OCI-LY7 (cell line): ENCODE data around the gene AURKB. TPM values are rescaled to one million over a fixed set of nuclear protein-coding genes. Genes with fewer than 3 reads are reported as not detected.

Source experiments
- BruUV-seq: library from RNA; stranded (reverse); fragments of 400-500 nt; replicated peaks from 2 replicates; lab custom pipeline; 2021; lab: Mats Ljungman, UMichigan
- CTCF ChIA-PET: fragments of 300-600 bp; sonication (Branson Sonifier 250); formaldehyde crosslinking; loops from one replicate; lab custom pipeline; 2022; ENCODE audit warnings: antibody characterized with exemption; ENCODE audit not compliant: unreplicated experiment; lab: Charles Lee
- POLR2A ChIA-PET: fragments of 300-600 bp; sonication (Branson Sonifier 250); formaldehyde crosslinking; loops from one replicate; lab custom pipeline; 2022; ENCODE audit warnings: antibody characterized with exemption; lab: Charles Lee
- DNase-seq: peaks from one replicate; pipeline ENCODE4 v3.0.0-alpha.2; 2015; ENCODE audit warnings: low spot score
- H2AFZ ChIP-seq: fragments of 200-600 bp; sonication (generic), shearing (Covaris generic); 2 replicates; pipeline ENCODE4 v1.6.1; 2014; ENCODE audit warnings: mild to moderate bottlenecking, antibody characterized with exemption, low read length, moderate library complexity
- H3K27ac ChIP-seq: fragments of 200-600 bp; sonication (generic); 2 replicates; pipeline ENCODE4 v1.5.1; 2014; ENCODE audit warnings: mixed run types, low read depth, mild to moderate bottlenecking, moderate library complexity, low read length, inconsistent platforms; ENCODE audit not compliant: poor library complexity, severe bottlenecking
- H3K36me3 ChIP-seq: fragments of 200-600 bp; sonication (generic); 2 replicates; pipeline ENCODE4 v1.6.1; 2014; ENCODE audit warnings: mild to moderate bottlenecking, antibody characterized with exemption, low read length, moderate library complexity, mixed read lengths; ENCODE audit not compliant: insufficient read depth
- H3K4me1 ChIP-seq: fragments of 200-600 bp; sonication (generic); 2 replicates; pipeline ENCODE4 v1.5.1; 2014; ENCODE audit warnings: mild to moderate bottlenecking, low read length; ENCODE audit not compliant: insufficient read depth, poor library complexity, severe bottlenecking
- H3K4me2 ChIP-seq: fragments of 200-600 bp; sonication (generic); 2 replicates; pipeline ENCODE4 v1.6.1; 2014; ENCODE audit warnings: mild to moderate bottlenecking, low read length
- H3K4me3 ChIP-seq: fragments of 200-600 bp; sonication (generic); 2 replicates; pipeline ENCODE4 v1.5.1; 2014; ENCODE audit warnings: mild to moderate bottlenecking, low read depth, low read length; ENCODE audit not compliant: poor library complexity, severe bottlenecking
- H3K79me2 ChIP-seq: fragments of 200-600 bp; sonication (generic); 2 replicates; pipeline ENCODE4 v1.6.1; 2016; ENCODE audit warnings: low read depth, mild to moderate bottlenecking, low read length, moderate library complexity, mixed read lengths; ENCODE audit not compliant: insufficient read depth
- H3K9me2 ChIP-seq: fragments of 200-600 bp; sonication (generic); 2 replicates; pipeline ENCODE4 v1.6.1; 2016; ENCODE audit warnings: mild to moderate bottlenecking, low read length, mixed read lengths; ENCODE audit not compliant: insufficient read depth
- H3K9me3 ChIP-seq: fragments of 200-600 bp; sonication (generic); 2 replicates; pipeline ENCODE4 v1.6.1; 2014; ENCODE audit warnings: mild to moderate bottlenecking, mixed run types, low read length, mixed read lengths
- H4K20me1 ChIP-seq: fragments of 200-600 bp; sonication (generic); 2 replicates; pipeline ENCODE4 v1.6.1; 2014; ENCODE audit warnings: mild to moderate bottlenecking, antibody characterized with exemption, low read length, moderate library complexity, mixed read lengths; ENCODE audit not compliant: insufficient read depth
- CTCF ChIP-seq: fragments of 200-600 bp; sonication (generic); conservative IDR thresholded peaks from 2 replicates; pipeline ENCODE4 v1.5.1; 2014; ENCODE audit warnings: mild to moderate bottlenecking, antibody characterized with exemption, low read length, moderate library complexity, mixed read lengths
- EZH2phosphoT487 ChIP-seq: fragments of 200-600 bp; sonication (generic); IDR thresholded peaks from 2 replicates; pipeline ENCODE4 v1.6.1; 2018; ENCODE audit warnings: low read depth, borderline replicate concordance, mild to moderate bottlenecking, mixed run types, antibody characterized with exemption, low read length, moderate library complexity, mixed read lengths
- intact Hi-C: fragments of 100-400 bp; cut with micrococcal nuclease; formaldehyde crosslinking; loops from one replicate; pipeline ENCODE4 v1.10.0; 2022; ENCODE audit not compliant: unreplicated experiment
- total RNA-seq, 2 experiments: library from RNA; depleted of rRNA in 1 of 2; stranded (reverse); fragments of >200 nt in 1 of 2; shearing (Covaris generic) in 1 of 2; gene quantifications; 2 replicates each; pipeline ENCODE4 v1.2.3, GENCODE V29; 2014 to 2022

The AURKB gene
- total RNA-seq, 2 experiments from 2014 or later: 283 to 310 TPM

- intact Hi-C loops: no loop called here
- Histone ChIP-seq H3K79me2 (peaks cover 38% of the 10 kb centered on the region), H3K9me2 (no peaks in the 10 kb centered on the region), H3K36me3 (peaks cover 73% of the 10 kb centered on the region), H3K4me3 (no peak overlapping the region), H3K4me1 (peaks cover 19% of the 10 kb centered on the region), H3K27ac (no peak overlapping the region), H3K9me3 (no peaks in the 10 kb centered on the region), H4K20me1 (peaks cover 3% of the 10 kb centered on the region; the same call in 1 of the 2 replicates), H3K4me2 (no peak overlapping the region), H2AFZ (no peak overlapping the region)
- BruUV-seq: no TSS peak
- no peak for TF ChIP-seq EZH2phosphoT487
- no peak for DNase-seq
- POLR2A ChIA-PET: interaction anchor here (7.7 kb wide), 1 partner anchor 14 kb away, joined by 75 read pairs; the partner anchor contains the start of gene BORCS6
- CTCF ChIA-PET: no interaction called here
Measured at GRCh38 chr17:8206536-8206935, 3.8 kb downstream of the AURKB start.

- intact Hi-C loops: no loop called here
- BruUV-seq: no TSS peak
- CTCF ChIA-PET: no interaction called here
Measured at GRCh38 chr17:8204761-8205555, 5.4 kb downstream of the AURKB start.

More at GRCh38 chr17:8204761-8205555, 5.4 kb downstream of the AURKB start:
- Histone ChIP-seq H2AFZ (no peak overlapping the region), H3K4me3 (no peak overlapping the region), H3K9me2 (no peaks in the 10 kb centered on the region), H3K27ac (no peak overlapping the region), H3K36me3 (peaks cover 82% of the 10 kb centered on the region), H3K4me1 (peaks cover 11% of the 10 kb centered on the region), H3K9me3 (no peaks in the 10 kb centered on the region), H3K79me2 (peaks cover 28% of the 10 kb centered on the region), H4K20me1 (peaks cover 3% of the 10 kb centered on the region; the same call in 1 of the 2 replicates), H3K4me2 (no peak overlapping the region)
- TF ChIP-seq EZH2phosphoT487 (no peak), CTCF (no peak)
- no peak for DNase-seq
- POLR2A ChIA-PET: interaction anchor here (7.7 kb wide), 1 partner anchor 13 kb away, joined by 75 read pairs; the partner anchor contains the start of gene BORCS6
